ENCODE measurements around the gene SCUBE3.

SCUBE3 gene

GRCh38 chr6:35208419-35208818 lies 5.3 kb upstream of the SCUBE3 start:
- no peaks in the 10 kb centered on the region for H3K27me3 ChIP-seq (ENCODE audit: insufficient read depth, low read depth)
- no peaks in the 10 kb centered on the region for H3K4me1 ChIP-seq (ENCODE audit: low read depth, poor library complexity, severe bottlenecking)
- H3K36me3 ChIP-seq (ENCODE audit: insufficient read depth): no peaks in the 10 kb centered on the region
- H2AFZ ChIP-seq (ENCODE audit: low read depth): no peak overlapping the region
- no peak overlapping the region for H3K9ac ChIP-seq
- H3K27ac ChIP-seq: no peak overlapping the region
- H4K20me1 ChIP-seq (ENCODE audit: insufficient read depth): no peaks in the 10 kb centered on the region
- TF ChIP-seq CTCF (conservative IDR thresholded peaks at IDR 0.05; ENCODE audit: low read depth, low read length): no peak
- no peaks in the 10 kb centered on the region for H3K79me2 ChIP-seq (ENCODE audit: insufficient read depth, low read depth)
- H3K4me2 ChIP-seq: no peak overlapping the region
- no peak overlapping the region for H3K4me3 ChIP-seq (IDR thresholded peaks at IDR 0.05; ENCODE audit: insufficient read depth, low read depth, low read length)

- Histone ChIP-seq H3K79me2 (ENCODE audit: insufficient read depth, low read depth) (no peaks in the 10 kb centered on the region), H3K27me3 (ENCODE audit: insufficient read depth, low read depth) (no peaks in the 10 kb centered on the region), H3K27ac (no peak overlapping the region), H3K4me1 (ENCODE audit: low read depth, poor library complexity, severe bottlenecking) (no peaks in the 10 kb centered on the region), H3K9ac (no peak overlapping the region), H4K20me1 (ENCODE audit: insufficient read depth) (no peaks in the 10 kb centered on the region), H3K36me3 (ENCODE audit: insufficient read depth) (no peaks in the 10 kb centered on the region), H3K4me3 (IDR thresholded peaks at IDR 0.05; ENCODE audit: insufficient read depth, low read depth, low read length) (no peak overlapping the region), H3K4me2 (no peak overlapping the region), H2AFZ (ENCODE audit: low read depth) (no peak overlapping the region)
- no peak for TF ChIP-seq CTCF (conservative IDR thresholded peaks at IDR 0.05; ENCODE audit: low read depth, low read length)
Observed at GRCh38 chr6:35209081-35209480, 4.7 kb upstream of the SCUBE3 start.

- Histone ChIP-seq H3K4me1 (ENCODE audit: low read depth, poor library complexity, severe bottlenecking) (no peaks in the 10 kb centered on the region), H3K27ac (no peak overlapping the region), H3K4me3 (IDR thresholded peaks at IDR 0.05; ENCODE audit: insufficient read depth, low read depth, low read length) (no peak overlapping the region), H3K9ac (no peak overlapping the region), H3K27me3 (ENCODE audit: insufficient read depth, low read depth) (no peaks in the 10 kb centered on the region), H3K4me2 (no peak overlapping the region), H3K36me3 (ENCODE audit: insufficient read depth) (no peaks in the 10 kb centered on the region), H3K79me2 (ENCODE audit: insufficient read depth, low read depth) (no peaks in the 10 kb centered on the region), H4K20me1 (ENCODE audit: insufficient read depth) (no peaks in the 10 kb centered on the region), H2AFZ (ENCODE audit: low read depth) (no peak overlapping the region)
- no peak for TF ChIP-seq CTCF (conservative IDR thresholded peaks at IDR 0.05; ENCODE audit: low read depth, low read length)
Observed at GRCh38 chr6:35209622-35210247, 4.0 kb upstream of the SCUBE3 start.

GRCh38 chr6:35213298-35213791 lies 411 bp upstream of the SCUBE3 start:
- H3K36me3 ChIP-seq (ENCODE audit: insufficient read depth): no peaks in the 10 kb centered on the region
- H3K9ac ChIP-seq: no peak overlapping the region
- no peaks in the 10 kb centered on the region for H3K27me3 ChIP-seq (ENCODE audit: insufficient read depth, low read depth)
- no peak overlapping the region for H3K27ac ChIP-seq
- TF ChIP-seq CTCF (conservative IDR thresholded peaks at IDR 0.05; ENCODE audit: low read depth, low read length): no peak
- no peaks in the 10 kb centered on the region for H4K20me1 ChIP-seq (ENCODE audit: insufficient read depth)
- no peaks in the 10 kb centered on the region for H3K79me2 ChIP-seq (ENCODE audit: insufficient read depth, low read depth)
- no peak overlapping the region for H3K4me2 ChIP-seq
- H2AFZ ChIP-seq (ENCODE audit: low read depth): no peak overlapping the region
- no peaks in the 10 kb centered on the region for H3K4me1 ChIP-seq (ENCODE audit: low read depth, poor library complexity, severe bottlenecking)
- no peak overlapping the region for H3K4me3 ChIP-seq (IDR thresholded peaks at IDR 0.05; ENCODE audit: insufficient read depth, low read depth, low read length)

Measured in KMS-11 (cell line).